Measurements from ENCODE around the gene CHRD. TPM values are rescaled to one million over a fixed set of nuclear protein-coding genes. Genes with fewer than 3 reads are reported as not detected.

Gene CHRD
- total RNA-seq, 1 experiment from 2014 or later = 9.0 TPM

DNA sequence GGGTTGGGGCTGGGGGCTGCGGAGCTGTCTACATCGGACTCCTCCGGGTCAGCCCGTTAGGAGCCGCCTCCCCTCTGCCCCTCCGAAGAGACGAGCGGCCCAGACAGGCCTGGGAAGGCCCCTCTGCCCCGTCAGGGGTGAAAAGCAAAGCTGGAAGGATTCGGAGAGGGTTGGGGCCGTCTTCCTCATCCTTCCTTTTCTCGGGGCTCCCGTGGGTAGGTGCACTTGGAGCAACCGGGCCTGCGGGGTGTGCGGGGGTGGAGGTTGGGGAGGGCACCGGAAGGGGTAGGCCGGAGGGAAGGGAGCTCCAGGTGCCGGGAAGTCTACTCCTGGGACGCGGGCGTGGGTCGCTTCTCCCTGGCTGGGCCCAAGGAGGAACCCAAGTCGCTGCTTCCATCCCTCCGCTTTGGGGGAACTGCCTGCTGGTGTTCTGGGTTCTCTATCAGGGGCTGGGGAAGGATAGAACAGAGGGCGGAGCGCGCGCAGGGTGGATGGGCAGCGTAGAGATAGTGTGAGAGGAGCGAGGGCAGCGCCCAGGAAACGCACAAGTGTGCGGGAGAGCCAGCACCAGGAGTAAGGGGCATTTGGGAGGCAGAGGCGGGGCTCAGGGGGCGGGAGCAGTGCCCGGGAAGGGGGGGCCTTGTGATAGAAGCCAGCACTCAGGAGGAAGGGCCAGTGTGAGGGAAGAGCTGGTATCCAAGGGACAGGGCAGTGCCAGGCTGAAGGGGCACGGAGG is 17.8 kb upstream of the CHRD start:
- Histone ChIP-seq H3K4me3 (peak overlapping the region; percentile 76), H3K9me3 (replicated peaks) (no peaks in the 10 kb centered on the region), H3K4me1 (no peaks in the 10 kb centered on the region; the same call in 1 of the 2 replicates), H3K27ac (peak overlapping the region; percentile 81), H3K36me3 (peaks cover 15% of the 10 kb centered on the region), H3K27me3 (no peaks in the 10 kb centered on the region)
- peak; percentile 52 to 62 for DNase-seq

DNA sequence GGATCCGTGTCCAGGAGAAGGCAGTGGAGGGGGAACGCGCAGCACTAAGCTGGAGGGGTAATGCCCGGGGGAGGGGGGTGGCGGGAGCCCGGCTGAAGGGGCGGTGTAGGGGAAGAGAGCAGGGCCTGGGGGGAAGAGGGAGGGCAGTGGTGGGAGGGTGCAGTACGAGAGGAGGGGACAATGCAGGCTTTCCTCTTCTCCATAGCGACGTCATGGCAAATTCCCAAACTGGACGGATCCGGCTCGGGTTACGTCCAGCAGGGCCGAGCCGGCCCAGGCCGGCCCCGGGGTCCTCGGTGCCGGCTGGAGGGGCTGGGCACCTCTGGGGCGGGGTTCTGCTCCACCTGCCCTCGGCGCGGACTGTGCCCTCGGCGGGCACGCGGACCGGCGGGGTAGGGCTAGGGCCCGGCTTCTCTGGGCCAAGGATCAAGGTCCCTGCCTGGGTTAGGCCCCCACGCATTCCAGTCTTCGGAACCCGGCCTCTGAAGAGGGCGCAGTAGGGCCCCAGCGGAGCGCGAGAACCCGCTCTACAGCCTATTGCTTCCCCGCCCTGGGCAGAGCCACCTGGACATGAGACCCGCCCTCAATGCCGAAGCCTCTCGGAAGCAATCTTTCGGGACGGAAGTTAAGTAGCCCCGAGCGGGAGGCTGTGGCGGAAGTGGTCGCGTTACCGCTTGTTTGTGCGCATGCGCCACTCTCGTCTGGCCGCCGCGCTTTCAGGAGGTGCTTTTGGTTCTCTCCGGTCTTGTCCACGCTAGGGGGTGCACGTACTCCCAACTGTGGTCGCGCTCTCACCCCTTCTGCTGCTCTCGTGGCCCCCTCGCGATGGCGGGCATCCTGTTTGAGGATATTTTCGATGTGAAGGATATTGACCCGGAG is 16.9 kb upstream of the CHRD start:
- H3K27me3 ChIP-seq = no peaks in the 10 kb centered on the region
- H3K27ac ChIP-seq = peak overlapping the region; percentile 81
- H3K4me3 ChIP-seq = peak overlapping the region; percentile 76
- peaks cover 18% of the 10 kb centered on the region for H3K36me3 ChIP-seq
- no peaks in the 10 kb centered on the region; the same call in 1 of the 2 replicates for H3K4me1 ChIP-seq
- no peaks in the 10 kb centered on the region for H3K9me3 ChIP-seq (replicated peaks)
- DNase-seq = peak; percentile 95 to 98

DNA sequence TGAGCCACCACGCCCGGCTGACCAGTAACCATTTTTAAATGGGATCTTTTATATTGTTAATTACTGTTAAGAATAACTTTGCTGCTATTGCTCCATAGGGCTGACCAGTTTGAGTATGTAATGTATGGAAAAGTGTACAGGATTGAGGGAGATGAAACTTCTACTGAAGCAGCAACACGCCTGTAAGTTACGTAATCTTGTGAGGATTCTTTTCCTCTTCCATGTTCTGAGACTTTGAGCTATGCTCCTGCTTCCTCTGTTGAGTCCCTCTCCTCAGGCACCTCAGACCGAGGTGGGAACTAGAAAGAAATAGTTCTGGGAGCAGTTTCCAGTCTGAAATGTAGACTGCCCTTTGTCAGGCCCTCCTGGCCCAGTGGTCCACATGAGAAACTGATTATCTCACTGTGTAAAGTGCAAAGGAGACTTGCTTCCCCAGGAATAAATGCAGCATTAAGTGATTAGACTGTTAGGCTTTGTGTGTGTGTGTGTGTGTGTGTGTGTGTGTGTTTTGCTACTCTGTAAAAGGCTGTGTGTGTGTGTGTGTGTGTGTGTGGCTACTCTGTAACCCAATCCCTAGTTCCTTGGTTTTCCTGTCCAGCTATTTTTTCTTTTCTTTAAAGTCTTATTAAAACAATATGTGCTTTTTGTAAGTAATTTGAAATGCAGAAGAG is 13.1 kb upstream of the CHRD start:
- DNase-seq = no peak
- H3K9me3 ChIP-seq (replicated peaks) = no peaks in the 10 kb centered on the region
- no peaks in the 10 kb centered on the region for H3K27me3 ChIP-seq
- H3K4me3 ChIP-seq = no peak overlapping the region
- H3K27ac ChIP-seq = no peak overlapping the region
- H3K4me1 ChIP-seq = peaks cover 5% of the 10 kb centered on the region
- peaks cover 26% of the 10 kb centered on the region for H3K36me3 ChIP-seq

DNA sequence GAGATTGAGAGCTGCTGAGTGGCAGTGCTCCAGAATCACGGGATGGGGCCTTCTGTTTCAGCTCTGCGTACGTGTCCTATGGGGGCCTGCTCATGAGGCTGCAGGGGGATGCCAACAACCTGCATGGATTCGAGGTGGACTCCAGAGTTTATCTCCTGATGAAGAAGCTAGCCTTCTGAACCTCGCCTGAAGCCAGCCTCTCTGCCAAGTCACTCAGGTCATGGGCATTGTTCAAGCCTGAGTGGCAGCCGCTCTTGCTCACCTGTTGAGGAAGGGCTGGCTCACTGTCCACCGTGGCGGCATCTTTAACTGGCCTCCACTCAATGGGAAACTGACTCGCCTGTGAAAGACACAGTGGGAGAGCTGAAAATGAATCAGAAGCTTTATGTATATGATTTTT is 11.7 kb upstream of the CHRD start:
- H3K27me3 ChIP-seq = no peaks in the 10 kb centered on the region
- H3K9me3 ChIP-seq (replicated peaks) = no peaks in the 10 kb centered on the region
- peaks cover 8% of the 10 kb centered on the region for H3K4me1 ChIP-seq
- no peak overlapping the region for H3K4me3 ChIP-seq
- H3K27ac ChIP-seq = no peak overlapping the region
- H3K36me3 ChIP-seq = peaks cover 26% of the 10 kb centered on the region
- DNase-seq = no peak

DNA sequence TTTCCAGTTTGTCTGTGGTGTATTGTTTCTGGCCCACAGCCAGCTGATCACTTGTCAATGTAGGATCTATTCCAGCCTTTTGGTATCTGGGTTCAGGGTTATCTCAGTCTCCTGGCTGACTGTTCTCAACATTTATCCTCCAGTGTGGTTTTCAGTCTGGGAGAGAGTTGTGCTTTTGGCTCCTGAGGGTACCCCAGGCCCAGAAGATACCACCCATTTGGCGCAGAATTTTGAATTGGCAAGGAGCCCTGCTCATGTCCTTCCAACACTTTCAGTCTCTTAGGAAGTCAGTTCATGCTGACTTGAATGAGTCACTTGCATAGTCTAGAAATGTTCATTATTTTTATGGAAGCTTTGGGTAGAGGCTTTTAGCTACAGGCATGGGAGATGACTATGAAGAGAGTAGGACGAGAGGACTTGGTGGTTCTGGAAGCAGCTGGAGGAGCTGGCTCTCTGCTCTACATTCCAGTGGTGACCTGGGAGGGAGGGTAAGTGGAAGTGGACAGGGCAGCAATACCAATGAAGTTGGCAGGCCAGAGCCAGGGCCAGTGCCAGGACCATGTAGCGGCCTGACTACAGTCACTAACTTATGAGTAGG is 11.2 kb upstream of the CHRD start:
- Histone ChIP-seq H3K36me3 (peaks cover 26% of the 10 kb centered on the region), H3K27me3 (no peaks in the 10 kb centered on the region), H3K4me3 (no peak overlapping the region), H3K27ac (no peak overlapping the region), H3K9me3 (replicated peaks) (no peaks in the 10 kb centered on the region), H3K4me1 (peaks cover 8% of the 10 kb centered on the region)
- no peak for DNase-seq

DNA sequence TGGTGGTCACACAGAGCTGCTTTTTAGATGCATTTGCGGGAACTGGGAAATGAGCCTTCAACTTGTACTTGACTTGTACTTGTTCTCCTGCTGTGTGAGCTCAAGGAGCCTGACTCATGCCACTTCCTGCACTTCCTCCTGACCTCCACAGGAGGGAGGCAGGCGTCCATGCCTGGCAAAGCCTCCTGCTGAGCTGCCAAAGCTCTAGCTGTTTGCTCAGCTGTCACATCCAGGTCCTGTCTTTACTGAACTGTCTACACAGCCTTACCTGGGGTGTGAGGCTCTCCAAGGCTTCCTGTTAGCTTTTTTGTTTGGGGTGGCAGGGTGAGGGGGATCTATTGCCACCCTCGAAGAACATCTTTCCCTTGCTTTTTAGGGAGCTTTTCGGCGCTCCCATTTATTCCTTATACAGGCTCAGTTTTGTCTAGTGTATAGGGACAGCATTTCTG is 8.3 kb upstream of the CHRD start:
- H3K4me3 ChIP-seq = no peak overlapping the region
- H3K36me3 ChIP-seq = peaks cover 14% of the 10 kb centered on the region
- no peak overlapping the region for H3K27ac ChIP-seq
- H3K9me3 ChIP-seq (replicated peaks) = no peaks in the 10 kb centered on the region
- peak; percentile 84 to 90 for DNase-seq
- no peaks in the 10 kb centered on the region for H3K27me3 ChIP-seq
- peaks cover 8% of the 10 kb centered on the region for H3K4me1 ChIP-seq

DNA sequence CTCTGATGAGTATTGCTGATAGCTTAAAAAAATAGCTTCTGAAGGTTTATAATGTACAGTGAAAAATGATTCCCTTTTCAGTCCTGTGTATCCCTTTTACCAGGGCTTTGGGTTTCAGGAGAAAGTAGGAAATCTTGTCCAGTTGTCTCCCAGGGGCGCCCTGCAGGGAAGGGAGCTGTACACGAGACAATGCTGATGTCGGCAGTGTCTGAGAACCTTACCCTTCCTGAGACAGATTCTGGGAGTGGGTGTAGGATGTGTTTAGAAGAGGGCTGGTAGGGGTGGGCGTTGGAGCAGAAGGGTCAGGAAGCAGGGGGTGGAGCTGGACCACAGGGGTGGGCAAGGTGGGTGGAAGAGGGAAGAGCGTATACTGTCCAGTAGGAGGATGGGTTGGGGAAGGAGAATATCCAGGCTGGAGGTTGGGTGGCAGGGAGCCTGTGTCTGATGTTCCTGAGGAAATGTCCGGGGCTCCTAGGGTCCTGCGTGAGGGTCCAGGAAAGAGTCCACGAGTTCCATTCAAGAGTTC is 7.5 kb upstream of the CHRD start:
- DNase-seq = no peak
- Histone ChIP-seq H3K4me1 (peaks cover 8% of the 10 kb centered on the region), H3K27ac (no peak overlapping the region)

DNA sequence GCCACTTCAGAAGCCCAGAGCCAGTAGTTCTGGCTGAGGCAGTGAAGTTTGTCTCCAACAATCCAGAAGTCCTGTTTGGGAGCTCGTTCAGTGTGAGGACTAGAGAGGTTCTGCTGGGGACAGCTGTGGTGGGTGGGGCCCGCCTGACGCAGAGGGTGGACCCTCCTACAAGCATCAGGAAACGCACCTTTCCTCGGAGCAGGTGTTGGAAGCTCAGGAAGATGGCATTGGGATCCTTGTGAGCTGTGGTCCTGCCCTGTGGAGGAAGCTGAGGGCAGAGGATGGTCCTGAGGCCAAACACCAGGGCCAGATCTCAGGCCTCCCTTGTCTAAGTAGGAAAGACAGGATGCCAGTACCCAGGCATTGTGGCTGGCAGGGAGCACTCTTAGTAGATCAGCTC is 6.9 kb upstream of the CHRD start:
- Histone ChIP-seq H3K9me3 (replicated peaks) (no peaks in the 10 kb centered on the region), H3K27ac (no peak overlapping the region), H3K27me3 (no peaks in the 10 kb centered on the region), H3K36me3 (peaks cover 7% of the 10 kb centered on the region), H3K4me3 (no peak overlapping the region), H3K4me1 (peaks cover 8% of the 10 kb centered on the region)
- no peak for DNase-seq

More for the DNA sequence above, 7.5 kb upstream of the CHRD start:
- H3K9me3 ChIP-seq (replicated peaks) = no peaks in the 10 kb centered on the region
- H3K27me3 ChIP-seq = no peaks in the 10 kb centered on the region
- H3K4me3 ChIP-seq = no peak overlapping the region
- peaks cover 11% of the 10 kb centered on the region for H3K36me3 ChIP-seq

DNA sequence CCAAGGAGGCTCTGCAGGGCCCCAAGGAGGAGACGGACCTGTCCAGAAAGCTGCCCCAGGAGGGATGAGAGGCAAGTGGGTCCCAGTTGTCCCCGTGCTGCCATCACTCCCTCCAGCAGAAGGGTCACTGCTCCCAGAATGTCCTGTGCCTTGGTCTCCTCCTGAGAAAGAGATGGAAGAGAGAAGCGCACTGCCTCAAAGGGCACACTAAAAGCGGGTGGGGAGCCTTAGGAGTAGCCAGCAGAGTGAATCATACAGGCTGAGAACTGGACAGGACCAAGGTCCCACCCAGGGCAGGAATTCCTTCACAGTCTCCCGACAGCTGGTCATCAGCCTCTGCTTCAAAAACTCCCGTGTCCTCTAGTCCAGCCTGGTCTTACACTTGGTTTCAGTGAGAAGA is 6.4 kb upstream of the CHRD start:
- Histone ChIP-seq H3K27ac (no peak overlapping the region), H3K4me1 (peaks cover 11% of the 10 kb centered on the region), H3K4me3 (no peak overlapping the region), H3K9me3 (replicated peaks) (no peaks in the 10 kb centered on the region), H3K27me3 (no peaks in the 10 kb centered on the region), H3K36me3 (peaks cover 2% of the 10 kb centered on the region)
- no peak for DNase-seq

DNA sequence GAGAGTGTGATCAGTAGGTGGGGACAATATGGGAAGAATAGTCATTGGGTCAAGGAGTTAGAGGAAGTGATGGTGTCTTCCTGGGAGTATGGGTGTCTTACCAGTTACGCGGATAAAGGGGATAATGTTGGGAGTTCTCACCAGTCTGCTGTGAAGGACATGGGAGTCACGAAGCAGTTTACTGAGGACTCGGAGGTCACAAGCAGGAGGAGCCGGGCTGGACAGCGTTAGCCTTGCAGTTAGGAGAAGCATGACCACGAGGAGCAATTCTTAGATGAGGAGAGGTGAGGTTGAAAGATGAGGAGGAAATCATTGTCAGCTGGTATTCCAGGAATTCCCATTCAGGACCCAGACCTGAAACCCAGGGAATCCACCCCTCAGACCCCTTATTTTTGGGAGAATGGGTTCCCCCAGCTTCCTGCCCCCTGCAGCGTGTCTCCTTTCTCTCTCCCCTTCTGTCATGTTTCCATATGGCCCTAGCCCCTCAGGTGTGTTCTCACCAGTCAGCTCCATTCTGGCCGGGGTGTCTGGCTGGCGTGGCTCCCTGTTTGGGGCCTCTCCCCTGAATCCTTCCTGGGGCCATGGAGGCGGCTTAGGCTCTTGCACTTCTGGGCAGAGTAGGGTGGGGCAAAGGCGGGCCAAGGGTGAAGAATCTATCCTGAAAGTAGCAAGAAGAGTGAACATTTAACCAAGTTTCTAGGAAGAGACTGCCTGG is 4.0 kb upstream of the CHRD start:
- no peaks in the 10 kb centered on the region for H3K36me3 ChIP-seq
- H3K9me3 ChIP-seq (replicated peaks) = no peaks in the 10 kb centered on the region
- H3K4me3 ChIP-seq = no peak overlapping the region
- no peak overlapping the region for H3K27ac ChIP-seq
- H3K4me1 ChIP-seq = peaks cover 22% of the 10 kb centered on the region
- DNase-seq = no peak
- no peaks in the 10 kb centered on the region for H3K27me3 ChIP-seq

DNA sequence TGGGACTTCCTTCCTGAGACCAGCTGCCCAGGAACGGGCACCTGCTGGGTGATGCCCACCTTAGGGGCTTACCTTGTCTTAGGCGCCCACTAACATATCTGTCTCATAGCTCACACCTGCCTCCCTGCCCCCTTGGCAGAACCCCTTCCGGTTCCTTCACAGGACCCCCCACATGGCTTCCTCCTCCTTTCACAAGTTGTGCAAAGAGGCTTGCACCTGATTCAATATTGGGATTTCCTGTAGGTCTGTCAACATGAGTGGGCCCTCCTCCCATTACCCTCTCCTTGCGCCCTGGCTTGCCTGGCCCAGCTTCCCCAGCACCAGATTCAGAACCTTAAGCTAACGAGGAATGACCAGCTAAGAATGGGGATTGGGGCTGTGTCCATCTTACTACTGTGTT is 2.5 kb upstream of the CHRD start:
- Histone ChIP-seq H3K36me3 (no peaks in the 10 kb centered on the region), H3K4me1 (peaks cover 14% of the 10 kb centered on the region), H3K4me3 (peak overlapping the region; percentile 30; the same call in 1 of the 2 replicates), H3K27ac (no peak overlapping the region), H3K9me3 (replicated peaks) (no peaks in the 10 kb centered on the region), H3K27me3 (no peaks in the 10 kb centered on the region)
- DNase-seq = no peak

DNA sequence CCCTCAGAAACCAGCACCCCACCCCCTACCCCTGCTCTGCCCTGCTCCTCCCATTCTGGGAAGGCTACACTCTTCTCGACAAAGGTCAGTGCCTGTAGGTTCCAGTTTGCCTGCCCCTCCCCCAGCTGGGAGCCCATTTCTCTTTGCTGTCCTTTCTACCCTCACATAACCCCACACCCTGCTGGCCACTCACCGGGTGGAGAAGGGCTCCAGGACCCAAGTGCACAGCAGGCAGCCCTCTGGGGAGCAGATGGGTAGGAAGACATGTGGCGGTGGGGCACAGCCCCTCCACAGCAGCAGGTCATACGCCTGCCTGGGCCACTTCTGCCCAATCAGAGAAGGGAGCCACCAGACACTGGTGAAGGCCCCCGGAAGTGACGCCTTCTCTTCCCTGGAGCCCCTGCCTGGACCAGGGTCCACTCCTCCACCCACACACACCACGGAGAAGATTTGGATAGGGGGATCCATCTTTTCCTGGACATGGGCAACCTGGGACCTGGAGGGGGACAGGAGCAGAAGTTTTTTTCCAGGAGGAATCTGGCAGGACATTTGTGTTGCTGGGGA is 1.9 kb upstream of the CHRD start, which contains the start of gene THPO:
Gene THPO, minus strand, starts transcription at position 326 of the 564 bp plus-strand sequence. CDS start 1,948 bp downstream, outside the sequence.
- H3K27ac ChIP-seq = peak within 1 kb of the TSS; percentile 16; the same call in 1 of the 2 replicates
- peak in 1 of 2 experiments; percentile 35 for DNase-seq
- no peaks in the 10 kb centered on the region for H3K27me3 ChIP-seq
- H3K4me3 ChIP-seq = peak within 1 kb of the TSS; percentile 70
- H3K9me3 ChIP-seq (replicated peaks) = no peaks in the 10 kb centered on the region
- peaks cover 14% of the 10 kb centered on the region for H3K4me1 ChIP-seq
- H3K36me3 ChIP-seq = no peaks in the 10 kb centered on the region

DNA sequence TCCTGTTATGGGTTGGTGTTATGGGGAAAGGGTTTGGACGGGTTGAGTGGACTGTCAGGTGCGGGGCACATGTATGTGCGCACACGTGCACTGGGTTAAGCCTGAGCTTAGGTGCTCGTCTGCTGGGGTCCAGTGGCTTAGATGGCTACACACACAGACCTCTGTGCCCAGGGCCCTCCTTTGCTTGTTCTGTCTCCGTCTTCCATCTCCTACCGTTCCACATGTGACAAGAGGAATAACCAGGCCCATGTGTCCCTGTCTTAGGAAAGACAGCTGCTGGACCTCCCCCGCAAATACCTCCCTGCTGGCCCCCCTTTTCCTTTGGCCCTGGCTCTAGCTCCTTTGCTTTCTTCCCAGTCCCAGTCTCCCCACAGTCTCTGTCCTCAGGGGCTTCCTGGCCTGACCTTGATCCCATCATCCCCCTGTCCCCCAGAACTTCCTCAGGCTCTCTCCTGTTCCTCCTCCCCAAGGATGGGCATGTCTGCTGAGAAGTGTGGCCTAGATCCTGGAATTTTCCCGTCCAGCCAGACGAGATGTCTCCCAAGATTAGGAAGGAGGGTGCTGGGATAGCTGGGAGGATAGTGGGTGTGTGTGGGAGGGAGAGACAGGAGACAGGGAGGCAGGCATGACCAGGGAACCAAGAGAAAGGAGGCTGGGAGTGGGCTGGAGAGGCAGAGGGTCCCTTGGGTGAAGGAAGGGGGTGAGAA is 1.1 kb upstream of the CHRD start:
- no peaks in the 10 kb centered on the region for H3K27me3 ChIP-seq
- H3K4me1 ChIP-seq = peaks cover 14% of the 10 kb centered on the region
- no peaks in the 10 kb centered on the region for H3K36me3 ChIP-seq
- peak overlapping the region; percentile 70 for H3K4me3 ChIP-seq
- no peaks in the 10 kb centered on the region for H3K9me3 ChIP-seq (replicated peaks)
- peak overlapping the region; percentile 16; the same call in 1 of the 2 replicates for H3K27ac ChIP-seq
- DNase-seq = peak; percentile 39 to 64
